Smooth muscle cell (in vitro differentiated cells): ENCODE measurements around the gene DHFR2. TPM values are rescaled to one million over a fixed set of nuclear protein-coding genes. Genes with fewer than 3 reads are reported as not detected.

Experiments used
- DNase-seq: peaks from one replicate; lab custom pipeline; 2025; ENCODE audit not compliant: unreplicated experiment; lab: John Stamatoyannopoulos, UW
- H2AFZ ChIP-seq: fragments of 200-600 bp; sonication (generic); 2 replicates; pipeline ENCODE4 v1.6.0; 2016; ENCODE audit warnings: antibody characterized with exemption, low read depth, mild to moderate bottlenecking
- H3F3A ChIP-seq: fragments of 200-600 bp; sonication (generic); 2 replicates; pipeline ENCODE4 v1.6.0; 2017; ENCODE audit warnings: antibody characterized with exemption, low read depth
- H3K27ac ChIP-seq: fragments of 200-600 bp; sonication (generic); 2 replicates; pipeline ENCODE4 v1.5.1; 2016; ENCODE audit warnings: low read depth, mild to moderate bottlenecking
- H3K27me3 ChIP-seq: fragments of 200-600 bp; sonication (generic); 2 replicates; pipeline ENCODE4 v1.6.1; 2016; ENCODE audit warnings: low read depth, mild to moderate bottlenecking
- H3K36me3 ChIP-seq: fragments of 200-600 bp; sonication (generic); 2 replicates; pipeline ENCODE4 v1.5.1; 2016; ENCODE audit warnings: low read depth
- H3K4me1 ChIP-seq: fragments of 200-600 bp; sonication (generic); 2 replicates; pipeline ENCODE4 v1.5.1; 2016; ENCODE audit warnings: low read depth
- H3K4me2 ChIP-seq: fragments of 200-600 bp; sonication (generic); 2 replicates; pipeline ENCODE4 v1.6.0; 2016; ENCODE audit warnings: mild to moderate bottlenecking
- H3K4me3 ChIP-seq: fragments of 200-600 bp; sonication (generic); 2 replicates; pipeline ENCODE4 v1.5.1; 2016; ENCODE audit warnings: mild to moderate bottlenecking
- H3K79me2 ChIP-seq: fragments of 200-600 bp; sonication (generic); 2 replicates; pipeline ENCODE4 v1.6.0; 2016; ENCODE audit warnings: low read depth, mild to moderate bottlenecking
- H3K9ac ChIP-seq: fragments of 200-600 bp; sonication (generic); 2 replicates; pipeline ENCODE4 v1.6.0; 2016; ENCODE audit warnings: low read depth
- H3K9me3 ChIP-seq: fragments of 200-600 bp; sonication (generic); replicated peaks from 2 replicates; pipeline ENCODE4 v1.5.1; 2016; ENCODE audit warnings: low read depth
- H4K20me1 ChIP-seq: fragments of 200-600 bp; sonication (generic); 2 replicates; pipeline ENCODE4 v1.6.0; 2016; ENCODE audit warnings: low read depth
- CTCF ChIP-seq: fragments of 200-600 bp; sonication (generic); IDR thresholded peaks from 2 replicates; pipeline ENCODE4 v1.5.1; 2017; ENCODE audit warnings: borderline replicate concordance, mild to moderate bottlenecking, antibody characterized with exemption; ENCODE audit not compliant: insufficient read depth, poor library complexity, severe bottlenecking
- WGBS: methylation state at CpG from one replicate; pipeline ENCODE4 v1.1.7; 2016; ENCODE audit warnings: low lambda C conversion rate; 5-methylcytosine and 5-hydroxymethylcytosine counted together
- polyA plus RNA-seq: library from polyadenylated mRNA; unstranded; fragments of >200 nt; fragmentation: Nextera tagmentation; extraction: Ambion mirVana; gene quantifications from 2 replicates; pipeline ENCODE4 v1.2.1, GENCODE V29; 2016
- total RNA-seq: library from RNA; depleted of rRNA; stranded (reverse); fragments of >200 nt; gene quantifications from 2 replicates; pipeline ENCODE4 v1.2.3, GENCODE V29; 2014

DHFR2 gene
- total and polyA plus RNA-seq, 2 experiments from 2014 or later, result 3.0 to 14.5 TPM

GRCh38 chr3:94043285-94043684 is 19.4 kb downstream of the DHFR2 start:
- Histone ChIP-seq H3K27ac (no peak overlapping the region), H2AFZ (no peak overlapping the region), H3K4me2 (no peak overlapping the region), H3K36me3 (no peaks in the 10 kb centered on the region), H3K79me2 (no peaks in the 10 kb centered on the region), H3K27me3 (no peaks in the 10 kb centered on the region), H3F3A (no peaks in the 10 kb centered on the region), H3K9ac (no peak overlapping the region), H4K20me1 (no peaks in the 10 kb centered on the region), H3K9me3 (no peaks in the 10 kb centered on the region), H3K4me3 (no peak overlapping the region), H3K4me1 (no peaks in the 10 kb centered on the region)
- 100% methylated on average over 1 of the region's 1 CpG for WGBS
- no peak for TF ChIP-seq CTCF
- DNase-seq, result no peak

GRCh38 chr3:94036909-94037507 is 25.7 kb downstream of the DHFR2 start:
- H3K27ac ChIP-seq, result no peak overlapping the region
- 80% methylated on average over 3 of the region's 3 CpGs for WGBS
- no peaks in the 10 kb centered on the region for H3K36me3 ChIP-seq
- H3F3A ChIP-seq, result no peaks in the 10 kb centered on the region
- H3K27me3 ChIP-seq, result no peaks in the 10 kb centered on the region
- no peak overlapping the region for H3K4me3 ChIP-seq
- H3K9ac ChIP-seq, result no peak overlapping the region
- H3K79me2 ChIP-seq, result no peaks in the 10 kb centered on the region
- DNase-seq, result no peak
- no peaks in the 10 kb centered on the region for H3K4me1 ChIP-seq
- peak; percentile 36 for TF ChIP-seq CTCF
- no peak overlapping the region for H2AFZ ChIP-seq
- no peaks in the 10 kb centered on the region for H4K20me1 ChIP-seq
- no peaks in the 10 kb centered on the region for H3K9me3 ChIP-seq
- no peak overlapping the region for H3K4me2 ChIP-seq

GRCh38 chr3:94028093-94028837 is 34.5 kb downstream of the DHFR2 start, which contains the start of gene STX19:
Gene STX19 (minus strand): TSS chr3:94028597. CDS start chr3:94015269, 13,328 bp downstream.
- no peak within 1 kb of the TSS for H3K9ac ChIP-seq
- H3K4me2 ChIP-seq, result peak within 1 kb of the TSS; percentile 9
- H3K27me3 ChIP-seq, result no peaks in the 10 kb centered on the region
- H3K79me2 ChIP-seq, result peaks cover 4% of the 10 kb centered on the region
- H3K9me3 ChIP-seq, result no peaks in the 10 kb centered on the region
- no peak for TF ChIP-seq CTCF
- no peak for DNase-seq
- WGBS, result 75% methylated on average over 8 of the region's 8 CpGs
- no peaks in the 10 kb centered on the region for H3F3A ChIP-seq
- no peaks in the 10 kb centered on the region for H3K4me1 ChIP-seq
- H3K27ac ChIP-seq, result peak within 1 kb of the TSS; percentile 31
- H2AFZ ChIP-seq, result no peak within 1 kb of the TSS
- peak within 1 kb of the TSS; percentile 23 for H3K4me3 ChIP-seq
- no peaks in the 10 kb centered on the region for H3K36me3 ChIP-seq
- no peaks in the 10 kb centered on the region for H4K20me1 ChIP-seq
